OCI-LY1 (cell line): ENCODE data around the gene AGAP3.

Source experiments
- H2AFZ ChIP-seq: fragments of 200-600 bp; sonication (generic), shearing (Covaris generic); 2 replicates; pipeline ENCODE4 v1.6.0; 2014; ENCODE audit warnings: antibody characterized with exemption, mild to moderate bottlenecking, low read length
- H3F3A ChIP-seq: fragments of 200-600 bp; sonication (generic), shearing (Covaris generic); 2 replicates; pipeline ENCODE4 v1.6.0; 2014; ENCODE audit warnings: mild to moderate bottlenecking, antibody characterized with exemption, low read length, moderate library complexity; ENCODE audit not compliant: insufficient read depth
- H3K27ac ChIP-seq: fragments of 200-600 bp; sonication (generic); 2 replicates; pipeline ENCODE4 v1.5.1; 2014; ENCODE audit warnings: low read length, mixed run types, mild to moderate bottlenecking, low read depth; ENCODE audit not compliant: poor library complexity, severe bottlenecking
- H3K27me3 ChIP-seq: fragments of 200-600 bp; sonication (generic); 2 replicates; pipeline ENCODE4 v1.6.0; 2014; ENCODE audit warnings: antibody characterized with exemption, mild to moderate bottlenecking, low read length, moderate library complexity; ENCODE audit not compliant: insufficient read depth
- H3K36me3 ChIP-seq: fragments of 200-600 bp; sonication (generic); 2 replicates; pipeline ENCODE4 v1.6.1; 2014; ENCODE audit warnings: mild to moderate bottlenecking, antibody characterized with exemption, low read length, moderate library complexity, mixed read lengths; ENCODE audit not compliant: insufficient read depth
- H3K4me1 ChIP-seq: fragments of 200-600 bp; sonication (generic); 2 replicates; pipeline ENCODE4 v1.5.1; 2014; ENCODE audit warnings: mild to moderate bottlenecking, low read length, moderate library complexity; ENCODE audit not compliant: insufficient read depth, severe bottlenecking
- H3K4me2 ChIP-seq: fragments of 200-600 bp; sonication (generic), shearing (Covaris generic); 2 replicates; pipeline ENCODE4 v1.6.1; 2014; ENCODE audit warnings: low read length
- H3K4me3 ChIP-seq: fragments of 200-600 bp; sonication (generic); 2 replicates; pipeline ENCODE4 v1.5.1; 2014; ENCODE audit warnings: low read length, low read depth, mild to moderate bottlenecking, mixed read lengths; ENCODE audit not compliant: poor library complexity, severe bottlenecking
- H3K79me2 ChIP-seq: fragments of 200-600 bp; shearing (Covaris generic); 2 replicates; pipeline ENCODE4 v1.6.1; 2016; ENCODE audit warnings: mixed run types, low read length, mixed read lengths; ENCODE audit not compliant: insufficient read depth
- H3K9ac ChIP-seq: fragments of 200-600 bp; sonication (generic), shearing (Covaris generic); 2 replicates; pipeline ENCODE4 v1.6.1; 2014; ENCODE audit warnings: mild to moderate bottlenecking, low read length, mixed read lengths
- H3K9me2 ChIP-seq: fragments of 200-600 bp; sonication (generic), shearing (Covaris generic); 2 replicates; pipeline ENCODE4 v1.6.1; 2014; ENCODE audit warnings: low read depth, mild to moderate bottlenecking, low read length, mixed read lengths
- H3K9me3 ChIP-seq: fragments of 200-600 bp; shearing (Covaris generic); 2 replicates; pipeline ENCODE4 v1.6.1; 2014; ENCODE audit warnings: low read length, mixed read lengths
- H4K20me1 ChIP-seq: fragments of 200-600 bp; sonication (generic), shearing (Covaris generic); 2 replicates; pipeline ENCODE4 v1.6.0; 2016; ENCODE audit warnings: mild to moderate bottlenecking, low read length; ENCODE audit not compliant: insufficient read depth
- CTCF ChIP-seq: fragments of 200-600 bp; sonication (generic), shearing (Covaris generic); IDR thresholded peaks from 2 replicates; pipeline ENCODE4 v1.5.1; 2017; ENCODE audit warnings: mild to moderate bottlenecking, antibody characterized with exemption, low read length, moderate library complexity, mixed read lengths
- EZH2 ChIP-seq: fragments of 200-600 bp; sonication (generic), shearing (Covaris generic); IDR thresholded peaks from 2 replicates; pipeline ENCODE4 v1.8.0; 2017; ENCODE audit warnings: borderline replicate concordance, mixed run types, mild to moderate bottlenecking, antibody characterized with exemption, low read length, moderate library complexity, mixed read lengths

The AGAP3 gene

GRCh38 chr7:151161757-151162156, 75.5 kb downstream of the AGAP3 start:
- Histone ChIP-seq H3K27ac (no peak overlapping the region), H3K4me3 (no peak overlapping the region), H3K4me2 (no peak overlapping the region), H3K27me3 (no peaks in the 10 kb centered on the region), H3K36me3 (no peaks in the 10 kb centered on the region), H4K20me1 (no peaks in the 10 kb centered on the region), H3K9ac (no peak overlapping the region), H2AFZ (no peak overlapping the region), H3K79me2 (no peaks in the 10 kb centered on the region), H3K4me1 (no peaks in the 10 kb centered on the region), H3K9me3 (no peaks in the 10 kb centered on the region), H3F3A (no peaks in the 10 kb centered on the region), H3K9me2 (no peaks in the 10 kb centered on the region)
- TF ChIP-seq CTCF, result no peak
- no peak for TF ChIP-seq EZH2

GRCh38 chr7:151166629-151167196, 80.4 kb downstream of the AGAP3 start:
- Histone ChIP-seq H3K9me3 (no peaks in the 10 kb centered on the region), H3K9ac (no peak overlapping the region), H3K4me2 (no peak overlapping the region), H2AFZ (no peak overlapping the region), H3K4me3 (no peak overlapping the region), H3K79me2 (no peaks in the 10 kb centered on the region), H4K20me1 (no peaks in the 10 kb centered on the region), H3F3A (no peaks in the 10 kb centered on the region), H3K36me3 (no peaks in the 10 kb centered on the region), H3K27me3 (peaks cover 9% of the 10 kb centered on the region), H3K9me2 (no peaks in the 10 kb centered on the region), H3K27ac (no peak overlapping the region), H3K4me1 (no peaks in the 10 kb centered on the region)
- TF ChIP-seq EZH2, result no peak
- no peak for TF ChIP-seq CTCF

- Histone ChIP-seq H3K4me1 (no peaks in the 10 kb centered on the region), H3K4me3 (peak within 1 kb of the TSS; percentile 30), H3K36me3 (no peaks in the 10 kb centered on the region), H3F3A (no peaks in the 10 kb centered on the region), H3K4me2 (peak within 1 kb of the TSS; percentile 13; the same call in 1 of the 2 replicates), H3K9ac (no peak within 1 kb of the TSS), H3K79me2 (no peaks in the 10 kb centered on the region), H3K27ac (no peak within 1 kb of the TSS), H2AFZ (no peak within 1 kb of the TSS), H3K27me3 (peaks cover 9% of the 10 kb centered on the region), H3K9me3 (no peaks in the 10 kb centered on the region), H3K9me2 (no peaks in the 10 kb centered on the region), H4K20me1 (no peaks in the 10 kb centered on the region)
- no peak for TF ChIP-seq EZH2
- no peak for TF ChIP-seq CTCF
Observed at GRCh38 chr7:151167197-151167961, 81.1 kb downstream of the AGAP3 start, which contains the start of gene GBX1. GBX1 (minus strand) TSS chr7:151167694; CDS start chr7:151167548, 146 bp downstream.
